Adrenal gland (tissue), 12 donors: ENCODE measurements around the gene SPAM1. TPM values are rescaled to one million over a fixed set of nuclear protein-coding genes. Genes with fewer than 3 reads are reported as not detected.

ENCODE experiments used
- DNase-seq, 7 donors: peaks; one replicate each; pipeline ENCODE4 v3.0.0-alpha.2; 2019 to 2020
- H3K27ac ChIP-seq, 5 donors: fragments of 200-600 bp; sonication (generic) in 4 of 5; 1 replicate in 3 of 5; 2 replicates in 2 of 5; pipeline versions ENCODE4 v1.5.1 to v1.8.0; 2016 to 2020; ENCODE audit warnings: mild to moderate bottlenecking in 1 of 5
- H3K27me3 ChIP-seq: fragments of 200-600 bp; 2 replicates; pipeline ENCODE4 v1.8.0; 2021
- H3K36me3 ChIP-seq, 2 donors: fragments of 200-600 bp; replicated peaks in 1 of 2; 1 replicate in 1 of 2; 2 replicates in 1 of 2; pipeline versions ENCODE4 v1.5.1 to v1.8.0; 2018 to 2022
- H3K4me1 ChIP-seq, 2 donors: fragments of 200-600 bp; replicated peaks in 1 of 2; 1 replicate in 1 of 2; 2 replicates in 1 of 2; pipeline versions ENCODE4 v1.5.1 to v1.8.0; 2018 to 2021
- H3K4me3 ChIP-seq, 4 donors: fragments of 200-600 bp; sonication (generic) in 3 of 4; one replicate each; pipeline ENCODE4 v1.5.1; 2016 to 2018
- H3K9me3 ChIP-seq, 3 donors: fragments of 200-600 bp; sonication (generic) in 1 of 3; replicated peaks in 1 of 3; 1 replicate in 2 of 3; 2 replicates in 1 of 3; pipeline versions ENCODE4 v1.5.1 to v1.8.0; 2016 to 2021
- CTCF ChIP-seq, 6 experiments: fragments of 450-650 bp in 4 of 6; fragments of 200-600 bp in 2 of 6; sonication (generic) in 1 of 6; IDR thresholded peaks; 1 replicate in 5 of 6; 2 replicates in 1 of 6; pipeline versions ENCODE4 v1.5.1 to v1.8.0; 2016 to 2021; ENCODE audit warnings: antibody characterized with exemption in 6 of 6, mild to moderate bottlenecking in 2 of 6, moderate library complexity in 1 of 6
- POLR2A ChIP-seq, 2 donors: fragments of 450-650 bp; IDR thresholded peaks; one replicate each; pipeline ENCODE4 v1.6.1; 2017; ENCODE audit warnings: antibody characterized with exemption in 2 of 2, mild to moderate bottlenecking in 2 of 2, moderate library complexity in 1 of 2
- WGBS, 4 donors: extraction: QIAGEN DNeasy Blood & Tissue Kit in 2 of 4; methylation state at CpG; one replicate each; pipeline versions ENCODE4 v1.1.5 to v1.1.7; 2013 to 2017; 5-methylcytosine and 5-hydroxymethylcytosine counted together
- intact Hi-C, 2 donors: fragments of 100-400 bp; cut with DNase I; formaldehyde crosslinking; loops; one replicate each; pipeline versions ENCODE4 v1.14.1 to v1.15.0; 2022 to 2023
- polyA plus RNA-seq, 3 donors: library from polyadenylated mRNA; stranded (reverse); fragments of 200-250 nt in 2 of 3; fragments of 350-450 nt in 1 of 3; fragmentation: Illumina TruSeq in 1 of 3; extraction: RNeasy Lipid Tissue Mini Kit (QIAGEN cat#74804) in 1 of 3; gene quantifications; one replicate each; pipeline ENCODE4 v1.2.3, GENCODE V29; 2013 to 2014
- total RNA-seq, 9 donors: library from RNA; depleted of rRNA in 4 of 9; stranded (reverse); fragments of >200 nt in 4 of 9; fragments of 120-200 nt in 1 of 9; fragmentation: NEBNext Ultra II Directional in 1 of 9; extraction: Animal tissue kit (Norgen Biotek cat#: 25700) in 1 of 9; gene quantifications; one replicate each; pipeline versions ENCODE4 v1.1.0 to v1.2.4, GENCODE V29; 2013 to 2023
- donor health status: healthy with polysubstance abuse.
- donor health status: Bipolar disorder and iron deficiency.
- donor health status: DM: yes; HTN: yes; CAD: no.
- donor health status: DM: no; HTN: no; CAD: no.
- donor health status: DM: no; HTN: no; CAD: no.
- donor health status: DM: yes; HTN: yes; CAD: no.

Gene SPAM1
- total and polyA plus RNA-seq, 12 donors: not detected

GRCh38 chr7:123939784-123940183 lies 14.7 kb downstream of the SPAM1 start:
- 53 to 72% (median 66%) methylated on average over 2 to 3 of the region's 3 CpGs for WGBS, 4 donors
- intact Hi-C loops: no loop called here
- TF ChIP-seq POLR2A (IDR thresholded peaks at IDR 0.05) (no peak), CTCF (IDR thresholded peaks at IDR 0.05) (no peak)
- H3K4me3 ChIP-seq: no peak overlapping the region
- H3K9me3 ChIP-seq: no peaks in the 10 kb centered on the region
- no peaks in the 10 kb centered on the region for H3K36me3 ChIP-seq
- no peaks in the 10 kb centered on the region for H3K4me1 ChIP-seq
- no peaks in the 10 kb centered on the region for H3K27me3 ChIP-seq
- H3K27ac ChIP-seq: no peak overlapping the region
- DNase-seq: no peak

GRCh38 chr7:123941391-123942180 lies 16.5 kb downstream of the SPAM1 start:
- TF ChIP-seq POLR2A (IDR thresholded peaks at IDR 0.05) (no peak), CTCF (IDR thresholded peaks at IDR 0.05) (no peak)
- no peak for DNase-seq
- intact Hi-C loops: no loop called here
- WGBS, 4 donors: 52 to 70% (median 64%) methylated on average over 3 of the region's 3 CpGs
- no peaks in the 10 kb centered on the region for H3K4me1 ChIP-seq
- H3K9me3 ChIP-seq: no peaks in the 10 kb centered on the region
- no peaks in the 10 kb centered on the region for H3K36me3 ChIP-seq
- no peaks in the 10 kb centered on the region for H3K27me3 ChIP-seq
- no peak overlapping the region for H3K4me3 ChIP-seq
- no peak overlapping the region for H3K27ac ChIP-seq

GRCh38 chr7:123944395-123944794 lies 19.4 kb downstream of the SPAM1 start:
- 53 to 65% (median 56%) methylated on average over 1 of the region's 1 CpG for WGBS, 4 donors
- Histone ChIP-seq H3K4me3 (no peak overlapping the region), H3K4me1 (no peaks in the 10 kb centered on the region), H3K27me3 (no peaks in the 10 kb centered on the region), H3K27ac (no peak overlapping the region), H3K36me3 (no peaks in the 10 kb centered on the region), H3K9me3 (no peaks in the 10 kb centered on the region)
- no peak for DNase-seq
- intact Hi-C loops: no loop called here
- TF ChIP-seq POLR2A (IDR thresholded peaks at IDR 0.05) (no peak), CTCF (IDR thresholded peaks at IDR 0.05) (no peak)

- intact Hi-C loops: no loop called here
- DNase-seq: no peak
- 51 to 64% (median 57%) methylated on average over 1 of the region's 1 CpG for WGBS, 4 donors
- Histone ChIP-seq H3K27me3 (no peaks in the 10 kb centered on the region), H3K4me1 (no peaks in the 10 kb centered on the region), H3K36me3 (no peaks in the 10 kb centered on the region), H3K4me3 (no peak overlapping the region), H3K9me3 (no peaks in the 10 kb centered on the region), H3K27ac (no peak overlapping the region)
- no peak for TF ChIP-seq CTCF (IDR thresholded peaks at IDR 0.05)
- TF ChIP-seq POLR2A (IDR thresholded peaks at IDR 0.05): no peak
Observed at GRCh38 chr7:123945938-123946337, 20.9 kb downstream of the SPAM1 start.
